H9 (cell line): ENCODE results near the gene HOXD4. TPM values are rescaled to one million over a fixed set of nuclear protein-coding genes. Genes with fewer than 3 reads are reported as not detected.
A peak's percentile ranks its signal among the peaks of the same experiment; 100 is the strongest.

Experiments
- DNase-seq: peaks from one replicate; pipeline ENCODE4 v3.0.0-alpha.2; 2017
- H2AFZ ChIP-seq: one replicate; pipeline ENCODE4 v1.6.1; 2013; ENCODE audit warnings: mild to moderate bottlenecking, low read length, control low read depth, moderate library complexity
- H2AK5ac ChIP-seq: 2 replicates; pipeline ENCODE4 v1.6.1; 2013; ENCODE audit warnings: low read length, control low read depth, mixed read lengths; ENCODE audit not compliant: insufficient read length
- H2BK120ac ChIP-seq: one replicate; pipeline ENCODE4 v1.6.1; 2013; ENCODE audit warnings: low read depth, mild to moderate bottlenecking, low read length, control low read depth, inconsistent platforms; ENCODE audit not compliant: poor library complexity, severe bottlenecking
- H2BK12ac ChIP-seq: 2 replicates; pipeline ENCODE4 v1.6.1; 2013; ENCODE audit warnings: low read length, control low read depth, mixed read lengths, low read depth; ENCODE audit not compliant: insufficient read length
- H2BK15ac ChIP-seq: 2 replicates; pipeline ENCODE4 v1.6.1; 2013; ENCODE audit warnings: low read depth, low read length, control low read depth
- H2BK20ac ChIP-seq: one replicate; pipeline ENCODE4 v1.6.1; 2013; ENCODE audit warnings: low read depth, mild to moderate bottlenecking, low read length, control low read depth, inconsistent platforms; ENCODE audit not compliant: poor library complexity, severe bottlenecking
- H2BK5ac ChIP-seq: 2 replicates; pipeline ENCODE4 v1.6.1; 2013; ENCODE audit warnings: low read length, control low read depth, mixed read lengths; ENCODE audit not compliant: insufficient read length
- H3K14ac ChIP-seq: 2 replicates; pipeline ENCODE4 v1.6.1; 2013; ENCODE audit warnings: low read length, control low read depth; ENCODE audit not compliant: insufficient read depth
- H3K18ac ChIP-seq: 2 replicates; pipeline ENCODE4 v1.6.1; 2013; ENCODE audit warnings: low read depth, mild to moderate bottlenecking, mixed read lengths, low read length, control low read depth; ENCODE audit not compliant: insufficient read length
- H3K23ac ChIP-seq: 2 replicates; pipeline ENCODE4 v1.6.1; 2013; ENCODE audit warnings: low read length, control low read depth, mixed read lengths, low read depth; ENCODE audit not compliant: insufficient read length
- H3K23me2 ChIP-seq: 2 replicates; pipeline ENCODE4 v1.6.1; 2013; ENCODE audit warnings: low read depth, mild to moderate bottlenecking, mixed read lengths, low read length, control low read depth; ENCODE audit not compliant: insufficient read length, poor library complexity, severe bottlenecking
- H3K27ac ChIP-seq: 2 replicates; pipeline ENCODE4 v1.5.1; 2013; ENCODE audit warnings: low read length, control low read depth, mixed read lengths, low read depth; ENCODE audit not compliant: insufficient read length
- H3K27me3 ChIP-seq: 2 replicates; pipeline ENCODE4 v1.6.1; 2013; ENCODE audit warnings: low read length, control low read depth, inconsistent platforms; ENCODE audit not compliant: insufficient read depth
- H3K4ac ChIP-seq: 2 replicates; pipeline ENCODE4 v1.6.1; 2013; ENCODE audit warnings: low read depth, mild to moderate bottlenecking, control low read depth, inconsistent platforms, low read length, moderate library complexity
- H3K4me1 ChIP-seq: 2 replicates; pipeline ENCODE4 v1.6.1; 2013; ENCODE audit warnings: low read length, control low read depth, inconsistent platforms; ENCODE audit not compliant: insufficient read depth
- H3K4me2 ChIP-seq: 2 replicates; pipeline ENCODE4 v1.6.1; 2013; ENCODE audit warnings: low read length, control low read depth, mixed read lengths; ENCODE audit not compliant: insufficient read length, insufficient read depth
- H3K56ac ChIP-seq: 2 replicates; pipeline ENCODE4 v1.6.1; 2013; ENCODE audit warnings: low read depth, mild to moderate bottlenecking, mixed read lengths, low read length, control low read depth; ENCODE audit not compliant: insufficient read length
- H3K79me1 ChIP-seq: 2 replicates; pipeline ENCODE4 v1.6.1; 2013; ENCODE audit warnings: low read depth, mild to moderate bottlenecking, moderate library complexity, low read length, control low read depth, inconsistent platforms; ENCODE audit not compliant: insufficient read depth, poor library complexity, severe bottlenecking
- H3K79me2 ChIP-seq: 2 replicates; pipeline ENCODE4 v1.6.1; 2013; ENCODE audit warnings: low read length, control low read depth, inconsistent platforms; ENCODE audit not compliant: insufficient read depth
- H3K9ac ChIP-seq: 2 replicates; pipeline ENCODE4 v1.6.1; 2013; ENCODE audit warnings: low read length, control low read depth, mixed read lengths; ENCODE audit not compliant: insufficient read length; ENCODE audit errors: extremely low read depth
- H3K9me3 ChIP-seq: one replicate; pipeline ENCODE4 v1.6.1; 2013; ENCODE audit warnings: low read depth, low read length, inconsistent platforms; ENCODE audit not compliant: control insufficient read depth
- H3T11ph ChIP-seq: one replicate; pipeline ENCODE4 v1.6.1; 2013; ENCODE audit warnings: mild to moderate bottlenecking, low read length, control low read depth, inconsistent platforms
- H4K20me1 ChIP-seq: one replicate; pipeline ENCODE4 v1.6.1; 2013; ENCODE audit not compliant: control insufficient read depth, insufficient read length, insufficient read depth
- H4K5ac ChIP-seq: 2 replicates; pipeline ENCODE4 v1.6.1; 2013; ENCODE audit warnings: low read depth, mild to moderate bottlenecking, mixed read lengths, low read length, control low read depth; ENCODE audit not compliant: insufficient read length
- H4K8ac ChIP-seq: replicated peaks from 2 replicates; pipeline ENCODE4 v1.6.1; 2013; ENCODE audit warnings: low read length, control low read depth, mixed read lengths, low read depth; ENCODE audit not compliant: insufficient read length
- H4K91ac ChIP-seq: 2 replicates; pipeline ENCODE4 v1.6.1; 2013; ENCODE audit warnings: low read depth, mild to moderate bottlenecking, moderate library complexity, mixed read lengths, low read length, control low read depth; ENCODE audit not compliant: insufficient read length
- H3K27ac Mint-ChIP-seq, 3 experiments: 2 replicates in 2 of 3; 3 replicates in 1 of 3; pipeline ENCODE4 v1.8.0; 2020 to 2021; ENCODE audit warnings: mixed read lengths in 3 of 3, mild to moderate bottlenecking in 1 of 3, moderate library complexity in 1 of 3
- H3K27me3 Mint-ChIP-seq: 2 replicates; pipeline ENCODE4 v1.8.0; 2021; ENCODE audit warnings: low read depth, mild to moderate bottlenecking, moderate library complexity, mixed read lengths
- H3K36me3 Mint-ChIP-seq, 3 experiments: 2 replicates in 2 of 3; 3 replicates in 1 of 3; pipeline ENCODE4 v1.8.0; 2020 to 2021; ENCODE audit warnings: low read depth in 3 of 3, mixed read lengths in 3 of 3; ENCODE audit not compliant: insufficient read depth in 1 of 3
- H3K4me1 Mint-ChIP-seq, 2 experiments: 2 replicates each; pipeline ENCODE4 v1.8.0; 2020; ENCODE audit warnings: mixed read lengths in 2 of 2
- H3K4me3 Mint-ChIP-seq, 2 experiments: 2 replicates in 1 of 2; 3 replicates in 1 of 2; pipeline ENCODE4 v1.8.0; 2020 to 2021; ENCODE audit warnings: mild to moderate bottlenecking in 2 of 2, mixed read lengths in 2 of 2, moderate library complexity in 1 of 2
- H3K9me3 Mint-ChIP-seq, 2 experiments: 2 replicates in 1 of 2; 3 replicates in 1 of 2; pipeline ENCODE4 v1.8.0; 2020; ENCODE audit warnings: mild to moderate bottlenecking in 2 of 2, mixed read lengths in 2 of 2, moderate library complexity in 1 of 2
- CTCF ChIP-seq: fragments of 200-600 bp; sonication (generic); conservative IDR thresholded peaks from 3 replicates; pipeline ENCODE4 v1.8.0; 2021; ENCODE audit warnings: antibody characterized with exemption, mild to moderate bottlenecking
- WGBS: extraction: QIAGEN DNeasy Blood & Tissue Kit; methylation state at CpG from one replicate; pipeline ENCODE4 v1.1.7; 2013; ENCODE audit warnings: missing lambda C conversion rate, low lambda C conversion rate, mixed read lengths; ENCODE audit not compliant: insufficient read length; ENCODE audit errors: extremely low coverage; 5-methylcytosine and 5-hydroxymethylcytosine counted together
- total RNA-seq: library from RNA; stranded (reverse); gene quantifications from 2 replicates; pipeline ENCODE4 v1.2.1, GENCODE V29; 2021

HOXD4 gene
- total RNA-seq, 1 experiment from 2014 or later = not detected

GRCh38 chr2:176150584-176151441, 537 bp upstream of the HOXD4 start:
- H3K4me3 Mint-ChIP-seq = peak overlapping the region in 1 of 2 experiments; percentile 35; a peak in 1 of 5 replicates
- DNase-seq = no peak

More at GRCh38 chr2:176150584-176151441, 537 bp upstream of the HOXD4 start:
- no CpG with 5 or more reads among the region's 14 CpGs for WGBS
- Histone ChIP-seq H3K9me3 (no peaks in the 10 kb centered on the region), H2BK5ac (no peak overlapping the region), H3K18ac (no peak overlapping the region), H3K79me1 (no peaks in the 10 kb centered on the region), H3K56ac (no peak overlapping the region), H2AFZ (no peak overlapping the region), H3K79me2 (no peaks in the 10 kb centered on the region), H4K8ac (no peak overlapping the region), H3T11ph (no peak overlapping the region), H3K4me1 (no peaks in the 10 kb centered on the region; the same call in 1 of the 2 replicates), H4K91ac (no peak overlapping the region), H3K27me3 (peaks cover 100% of the 10 kb centered on the region), H2AK5ac (no peak overlapping the region), H2BK20ac (no peak overlapping the region), H4K20me1 (no peaks in the 10 kb centered on the region), H2BK12ac (no peak overlapping the region), H3K4ac (no peak overlapping the region), H4K5ac (no peak overlapping the region), H3K9ac (no peak overlapping the region), H3K23ac (no peak overlapping the region), H2BK15ac (no peak overlapping the region), H2BK120ac (no peak overlapping the region), H3K27ac (no peak overlapping the region), H3K14ac (no peak overlapping the region), H3K4me2 (no peak overlapping the region), H3K23me2 (no peaks in the 10 kb centered on the region)
- Mint-ChIP-seq H3K36me3 (no peaks in the 10 kb centered on the region; a peak in 1 of 7 replicates), H3K27me3 (peaks cover 100% of the 10 kb centered on the region), H3K4me1 (peaks cover 2 to 30% of the 10 kb centered on the region in 2 experiments; a peak in 3 of 4 replicates), H3K27ac (no peak overlapping the region), H3K9me3 (peaks cover 5 to 6% of the 10 kb centered on the region in 2 experiments; a peak in 3 of 5 replicates)
- TF ChIP-seq CTCF = no peak
